ENCODE data around the gene C10orf67. TPM values are rescaled to one million over a fixed set of nuclear protein-coding genes. Genes with fewer than 3 reads are reported as not detected.
A peak's percentile ranks its signal among the peaks of the same experiment; 100 is the strongest.
"Not testable (repeated sequence)": the region's sequence is repeated elsewhere in the genome, so short reads cannot be mapped to it uniquely, and the experiment has no call there.

C10orf67 gene
- total RNA-seq, 2 donors from 2014 or later: 0.39 to 0.84 TPM

- H3K4me1 Mint-ChIP-seq (ENCODE audit: low read depth): no peaks in the 10 kb centered on the region
- peaks cover 28% of the 10 kb centered on the region for H3K27me3 Mint-ChIP-seq (ENCODE audit: low read depth)
- DNase-seq (no peak), ATAC-seq (replicated peaks in 1 of 2) (no peak)
- H3K36me3 Mint-ChIP-seq (ENCODE audit: insufficient read depth in 2 of 2): no peaks in the 10 kb centered on the region
- H3K27ac Mint-ChIP-seq: no peak overlapping the region
- H3K9me3 Mint-ChIP-seq: no peaks in the 10 kb centered on the region
- H3K4me3 Mint-ChIP-seq: no peak overlapping the region
Observed at GRCh38 chr10:23310404-23310803, 34.2 kb downstream of the C10orf67 start.

GRCh38 chr10:23299961-23300360 is 44.6 kb downstream of the C10orf67 start:
- H3K27me3 Mint-ChIP-seq (ENCODE audit: low read depth); ATAC-seq (replicated peaks in 1 of 2); H3K9me3 Mint-ChIP-seq; H3K36me3 Mint-ChIP-seq (ENCODE audit: insufficient read depth in 2 of 2); H3K27ac Mint-ChIP-seq; H3K4me1 Mint-ChIP-seq (ENCODE audit: low read depth); H3K4me3 Mint-ChIP-seq; DNase-seq: not testable (repeated sequence)

GRCh38 chr10:23294638-23295247 is 49.9 kb downstream of the C10orf67 start:
- Mint-ChIP-seq H3K36me3 (ENCODE audit: insufficient read depth in 2 of 2) (no peaks in the 10 kb centered on the region), H3K9me3 (no peaks in the 10 kb centered on the region), H3K27me3 (ENCODE audit: low read depth) (peaks cover 34% of the 10 kb centered on the region), H3K27ac (no peak overlapping the region), H3K4me3 (no peak overlapping the region), H3K4me1 (ENCODE audit: low read depth) (peaks cover 13% of the 10 kb centered on the region)
- DNase-seq (no peak), ATAC-seq (replicated peaks in 1 of 2) (no peak)

GRCh38 chr10:23293973-23294590 is 50.5 kb downstream of the C10orf67 start:
- peak; percentile 62 to 75 for ATAC-seq (replicated peaks in 1 of 2)

GRCh38 chr10:23293145-23293724 is 51.4 kb downstream of the C10orf67 start:
- H3K27me3 Mint-ChIP-seq (ENCODE audit: low read depth): peaks cover 39% of the 10 kb centered on the region
- peaks cover 13% of the 10 kb centered on the region for H3K4me1 Mint-ChIP-seq (ENCODE audit: low read depth)
- H3K27ac Mint-ChIP-seq: no peak overlapping the region
- no peaks in the 10 kb centered on the region for H3K36me3 Mint-ChIP-seq (ENCODE audit: insufficient read depth in 2 of 2)
- DNase-seq (peak; percentile 49 to 53), ATAC-seq (replicated peaks in 1 of 2) (peak; percentile 69 to 73)
- peak overlapping the region in 1 of 2 donors; percentile 50 for H3K4me3 Mint-ChIP-seq
- no peaks in the 10 kb centered on the region for H3K9me3 Mint-ChIP-seq

More at GRCh38 chr10:23293973-23294590, 50.5 kb downstream of the C10orf67 start:
- no peak for DNase-seq
- Mint-ChIP-seq H3K27ac (peak overlapping the region; percentile 9), H3K36me3 (ENCODE audit: insufficient read depth in 2 of 2) (no peaks in the 10 kb centered on the region), H3K4me1 (ENCODE audit: low read depth) (peaks cover 13% of the 10 kb centered on the region), H3K4me3 (no peak overlapping the region), H3K9me3 (no peaks in the 10 kb centered on the region), H3K27me3 (ENCODE audit: low read depth) (peaks cover 34% of the 10 kb centered on the region)

GRCh38 chr10:23291551-23292334 is 52.9 kb downstream of the C10orf67 start:
- Mint-ChIP-seq H3K27ac (no peak overlapping the region), H3K36me3 (ENCODE audit: insufficient read depth in 2 of 2) (peaks cover 0 to 2% of the 10 kb centered on the region in 2 donors), H3K4me1 (ENCODE audit: low read depth) (peaks cover 13% of the 10 kb centered on the region), H3K4me3 (no peak overlapping the region), H3K27me3 (ENCODE audit: low read depth) (peaks cover 39% of the 10 kb centered on the region), H3K9me3 (no peaks in the 10 kb centered on the region)
- ATAC-seq (replicated peaks in 1 of 2): no peak
- DNase-seq: no peak

GRCh38 chr10:23284674-23285335 is 59.8 kb downstream of the C10orf67 start:
- no peak overlapping the region for H3K27ac Mint-ChIP-seq
- H3K9me3 Mint-ChIP-seq: no peaks in the 10 kb centered on the region
- H3K4me1 Mint-ChIP-seq (ENCODE audit: low read depth): no peaks in the 10 kb centered on the region
- DNase-seq (no peak), ATAC-seq (replicated peaks in 1 of 2) (no peak)
- peaks cover 32% of the 10 kb centered on the region for H3K27me3 Mint-ChIP-seq (ENCODE audit: low read depth)
- no peak overlapping the region for H3K4me3 Mint-ChIP-seq
- peaks cover 0 to 2% of the 10 kb centered on the region in 2 donors for H3K36me3 Mint-ChIP-seq (ENCODE audit: insufficient read depth in 2 of 2)

- ATAC-seq (replicated peaks in 1 of 2) (no peak), DNase-seq (no peak)
- Mint-ChIP-seq H3K36me3 (ENCODE audit: insufficient read depth in 2 of 2) (peaks cover 0 to 2% of the 10 kb centered on the region in 2 donors), H3K27ac (no peak overlapping the region), H3K27me3 (ENCODE audit: low read depth) (peaks cover 36% of the 10 kb centered on the region), H3K4me1 (ENCODE audit: low read depth) (no peaks in the 10 kb centered on the region), H3K9me3 (no peaks in the 10 kb centered on the region), H3K4me3 (no peak overlapping the region)
Observed at GRCh38 chr10:23284155-23284554, 60.4 kb downstream of the C10orf67 start.

GRCh38 chr10:23283680-23284079 is 60.9 kb downstream of the C10orf67 start:
- H3K36me3 Mint-ChIP-seq (ENCODE audit: insufficient read depth in 2 of 2): peaks cover 0 to 2% of the 10 kb centered on the region in 2 donors
- peaks cover 33% of the 10 kb centered on the region for H3K27me3 Mint-ChIP-seq (ENCODE audit: low read depth)
- H3K4me1 Mint-ChIP-seq (ENCODE audit: low read depth): no peaks in the 10 kb centered on the region
- DNase-seq: no peak
- H3K27ac Mint-ChIP-seq: no peak overlapping the region
- ATAC-seq (replicated peaks in 1 of 2): no peak
- no peak overlapping the region for H3K4me3 Mint-ChIP-seq
- no peaks in the 10 kb centered on the region for H3K9me3 Mint-ChIP-seq

- H3K27me3 Mint-ChIP-seq (ENCODE audit: low read depth): peaks cover 32% of the 10 kb centered on the region
- DNase-seq: no peak
- H3K9me3 Mint-ChIP-seq: no peaks in the 10 kb centered on the region
- no peak overlapping the region for H3K4me3 Mint-ChIP-seq
- no peaks in the 10 kb centered on the region for H3K36me3 Mint-ChIP-seq (ENCODE audit: insufficient read depth in 2 of 2)
- no peaks in the 10 kb centered on the region for H3K4me1 Mint-ChIP-seq (ENCODE audit: low read depth)
- no peak overlapping the region for H3K27ac Mint-ChIP-seq
- ATAC-seq (replicated peaks in 1 of 2): no peak
Observed at GRCh38 chr10:23281044-23281433, 63.6 kb downstream of the C10orf67 start.

- ATAC-seq (replicated peaks in 1 of 2) (no peak), DNase-seq (no peak)
- peaks cover 32% of the 10 kb centered on the region for H3K27me3 Mint-ChIP-seq (ENCODE audit: low read depth)
- H3K27ac Mint-ChIP-seq: no peak overlapping the region
- no peaks in the 10 kb centered on the region for H3K4me1 Mint-ChIP-seq (ENCODE audit: low read depth)
- H3K4me3 Mint-ChIP-seq: no peak overlapping the region
- H3K9me3 Mint-ChIP-seq: no peaks in the 10 kb centered on the region
- no peaks in the 10 kb centered on the region for H3K36me3 Mint-ChIP-seq (ENCODE audit: insufficient read depth in 2 of 2)
Observed at GRCh38 chr10:23280419-23281043, 64.1 kb downstream of the C10orf67 start.

- DNase-seq (no peak), ATAC-seq (replicated peaks in 1 of 2) (no peak)
- no peak overlapping the region for H3K4me3 Mint-ChIP-seq
- peaks cover 7 to 11% of the 10 kb centered on the region in 2 donors for H3K9me3 Mint-ChIP-seq
- no peak overlapping the region for H3K27ac Mint-ChIP-seq
- H3K4me1 Mint-ChIP-seq (ENCODE audit: low read depth): no peaks in the 10 kb centered on the region
- peaks cover 14% of the 10 kb centered on the region for H3K27me3 Mint-ChIP-seq (ENCODE audit: low read depth)
- peaks cover 3 to 4% of the 10 kb centered on the region in 2 donors for H3K36me3 Mint-ChIP-seq (ENCODE audit: insufficient read depth in 2 of 2)
Observed at GRCh38 chr10:23275355-23275754, 69.2 kb downstream of the C10orf67 start.
